ENCODE measurements around the gene COPS8.

COPS8 gene

GRCh38 chr2:237130562-237131421 lies 45.1 kb downstream of the COPS8 start:
- Mint-ChIP-seq H3K9me3 (no peaks in the 10 kb centered on the region), H3K4me3 (no peak overlapping the region), H3K4me1 (no peaks in the 10 kb centered on the region), H3K36me3 (no peaks in the 10 kb centered on the region), H3K27ac (no peak overlapping the region), H3K27me3 (no peaks in the 10 kb centered on the region)
- no peak for ATAC-seq

- ATAC-seq: no peak
- Mint-ChIP-seq H3K36me3 (no peaks in the 10 kb centered on the region), H3K4me1 (no peaks in the 10 kb centered on the region), H3K9me3 (no peaks in the 10 kb centered on the region), H3K27ac (no peak overlapping the region), H3K4me3 (no peak overlapping the region), H3K27me3 (no peaks in the 10 kb centered on the region)
Observed at GRCh38 chr2:237131749-237132533, 46.3 kb downstream of the COPS8 start.

- H3K27ac Mint-ChIP-seq: no peak overlapping the region
- no peak overlapping the region for H3K4me3 Mint-ChIP-seq
- no peaks in the 10 kb centered on the region for H3K9me3 Mint-ChIP-seq
- no peak for ATAC-seq
- no peaks in the 10 kb centered on the region for H3K36me3 Mint-ChIP-seq
- H3K27me3 Mint-ChIP-seq: no peaks in the 10 kb centered on the region
- no peaks in the 10 kb centered on the region for H3K4me1 Mint-ChIP-seq
Observed at GRCh38 chr2:237132799-237133198, 47.1 kb downstream of the COPS8 start.

- H3K36me3 Mint-ChIP-seq: no peaks in the 10 kb centered on the region
- H3K27ac Mint-ChIP-seq: no peak overlapping the region
- no peaks in the 10 kb centered on the region for H3K9me3 Mint-ChIP-seq
- H3K4me3 Mint-ChIP-seq: no peak overlapping the region
- H3K27me3 Mint-ChIP-seq: no peaks in the 10 kb centered on the region
- ATAC-seq: no peak
- H3K4me1 Mint-ChIP-seq: no peaks in the 10 kb centered on the region
Observed at GRCh38 chr2:237134321-237135230, 48.9 kb downstream of the COPS8 start.

- no peak for ATAC-seq
- Mint-ChIP-seq H3K36me3 (no peaks in the 10 kb centered on the region), H3K27ac (no peak overlapping the region), H3K4me3 (no peak overlapping the region), H3K4me1 (no peaks in the 10 kb centered on the region), H3K9me3 (no peaks in the 10 kb centered on the region), H3K27me3 (no peaks in the 10 kb centered on the region)
Observed at GRCh38 chr2:237136824-237137223, 51.1 kb downstream of the COPS8 start.

GRCh38 chr2:237137626-237138323 lies 52.1 kb downstream of the COPS8 start:
- no peak overlapping the region for H3K27ac Mint-ChIP-seq
- no peaks in the 10 kb centered on the region for H3K4me1 Mint-ChIP-seq
- no peak for ATAC-seq
- no peaks in the 10 kb centered on the region for H3K36me3 Mint-ChIP-seq
- no peaks in the 10 kb centered on the region for H3K27me3 Mint-ChIP-seq
- no peaks in the 10 kb centered on the region for H3K9me3 Mint-ChIP-seq
- no peak overlapping the region for H3K4me3 Mint-ChIP-seq

- H3K4me3 Mint-ChIP-seq: no peak overlapping the region
- H3K9me3 Mint-ChIP-seq: peaks cover 1% of the 10 kb centered on the region
- H3K27me3 Mint-ChIP-seq: no peaks in the 10 kb centered on the region
- no peak overlapping the region for H3K27ac Mint-ChIP-seq
- peaks cover 3% of the 10 kb centered on the region for H3K36me3 Mint-ChIP-seq
- no peaks in the 10 kb centered on the region for H3K4me1 Mint-ChIP-seq
- no peak for ATAC-seq
Observed at GRCh38 chr2:237139123-237139675, 53.5 kb downstream of the COPS8 start.

GRCh38 chr2:237140689-237141285 lies 55.1 kb downstream of the COPS8 start:
- no peak overlapping the region for H3K4me3 Mint-ChIP-seq

GRCh38 chr2:237141571-237142051 lies 55.9 kb downstream of the COPS8 start:
- no peak for ATAC-seq
- H3K9me3 Mint-ChIP-seq: peaks cover 10% of the 10 kb centered on the region
- H3K4me1 Mint-ChIP-seq: no peaks in the 10 kb centered on the region
- H3K27me3 Mint-ChIP-seq: no peaks in the 10 kb centered on the region
- no peak overlapping the region for H3K27ac Mint-ChIP-seq
- H3K4me3 Mint-ChIP-seq: no peak overlapping the region
- peaks cover 8% of the 10 kb centered on the region for H3K36me3 Mint-ChIP-seq

More at GRCh38 chr2:237140689-237141285, 55.1 kb downstream of the COPS8 start:
- ATAC-seq: no peak
- H3K27ac Mint-ChIP-seq: no peak overlapping the region
- H3K27me3 Mint-ChIP-seq: no peaks in the 10 kb centered on the region
- H3K36me3 Mint-ChIP-seq: peaks cover 8% of the 10 kb centered on the region
- peaks cover 5% of the 10 kb centered on the region for H3K9me3 Mint-ChIP-seq
- H3K4me1 Mint-ChIP-seq: no peaks in the 10 kb centered on the region

- Mint-ChIP-seq H3K36me3 (peaks cover 8% of the 10 kb centered on the region), H3K4me1 (no peaks in the 10 kb centered on the region)
Observed at GRCh38 chr2:237143118-237143517, 57.4 kb downstream of the COPS8 start.

GRCh38 chr2:237143676-237144440 lies 58.2 kb downstream of the COPS8 start:
- no peak for ATAC-seq
- Mint-ChIP-seq H3K36me3 (peaks cover 8% of the 10 kb centered on the region), H3K4me1 (no peaks in the 10 kb centered on the region), H3K9me3 (peaks cover 13% of the 10 kb centered on the region), H3K4me3 (no peak overlapping the region), H3K27ac (no peak overlapping the region), H3K27me3 (no peaks in the 10 kb centered on the region)

More at GRCh38 chr2:237143118-237143517, 57.4 kb downstream of the COPS8 start:
- ATAC-seq: no peak
- Mint-ChIP-seq H3K27me3 (no peaks in the 10 kb centered on the region), H3K9me3 (peaks cover 12% of the 10 kb centered on the region), H3K4me3 (no peak overlapping the region), H3K27ac (no peak overlapping the region)

GRCh38 chr2:237144516-237144915 lies 58.8 kb downstream of the COPS8 start:
- no peaks in the 10 kb centered on the region for H3K4me1 Mint-ChIP-seq
- ATAC-seq: no peak
- H3K9me3 Mint-ChIP-seq: peaks cover 13% of the 10 kb centered on the region
- H3K4me3 Mint-ChIP-seq: no peak overlapping the region
- peaks cover 8% of the 10 kb centered on the region for H3K36me3 Mint-ChIP-seq
- no peak overlapping the region for H3K27ac Mint-ChIP-seq
- H3K27me3 Mint-ChIP-seq: no peaks in the 10 kb centered on the region

- no peaks in the 10 kb centered on the region for H3K4me1 Mint-ChIP-seq
- H3K36me3 Mint-ChIP-seq: peaks cover 8% of the 10 kb centered on the region
- H3K27me3 Mint-ChIP-seq: peaks cover 9% of the 10 kb centered on the region
- no peak for ATAC-seq
- peaks cover 13% of the 10 kb centered on the region for H3K9me3 Mint-ChIP-seq
- no peak overlapping the region for H3K4me3 Mint-ChIP-seq
- H3K27ac Mint-ChIP-seq: no peak overlapping the region
Observed at GRCh38 chr2:237147317-237147716, 61.6 kb downstream of the COPS8 start.
